ENCODE data around the gene ATAD3A.
"Not testable (repeated sequence)": the region's sequence is repeated elsewhere in the genome, so short reads cannot be mapped to it uniquely, and the experiment has no call there.

Gene ATAD3A

DNA sequence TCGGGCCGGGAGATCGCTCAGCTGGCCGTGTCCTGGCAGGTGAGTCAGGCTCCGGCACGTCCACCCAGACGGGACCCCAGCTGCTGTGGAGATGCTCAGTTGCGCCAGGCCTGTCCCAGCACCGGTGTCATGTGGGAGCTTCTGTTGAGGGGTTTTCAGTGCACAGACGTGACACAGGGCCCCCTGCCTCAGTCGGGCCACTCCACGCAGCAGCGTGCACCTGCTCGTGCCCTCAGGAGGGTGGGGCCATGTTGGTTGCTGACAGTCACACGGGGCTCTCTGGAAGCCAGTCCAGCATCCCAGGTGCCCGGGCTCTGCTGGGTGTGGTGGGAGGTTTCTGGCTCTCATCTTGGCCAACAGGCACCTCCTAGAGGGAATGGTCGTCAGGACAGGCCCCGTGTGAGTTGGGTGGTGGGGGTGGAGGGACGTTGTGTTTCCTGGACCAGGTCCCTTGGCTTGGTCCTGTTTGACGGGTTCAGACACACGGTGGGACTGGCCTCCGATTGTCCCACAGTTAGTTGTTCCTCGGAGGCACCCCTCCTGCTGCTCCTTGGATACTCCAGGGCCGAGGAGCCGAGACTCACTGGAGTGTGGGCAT lies 21.2 kb upstream of the ATAD3A start:
- no peak for DNase-seq

DNA sequence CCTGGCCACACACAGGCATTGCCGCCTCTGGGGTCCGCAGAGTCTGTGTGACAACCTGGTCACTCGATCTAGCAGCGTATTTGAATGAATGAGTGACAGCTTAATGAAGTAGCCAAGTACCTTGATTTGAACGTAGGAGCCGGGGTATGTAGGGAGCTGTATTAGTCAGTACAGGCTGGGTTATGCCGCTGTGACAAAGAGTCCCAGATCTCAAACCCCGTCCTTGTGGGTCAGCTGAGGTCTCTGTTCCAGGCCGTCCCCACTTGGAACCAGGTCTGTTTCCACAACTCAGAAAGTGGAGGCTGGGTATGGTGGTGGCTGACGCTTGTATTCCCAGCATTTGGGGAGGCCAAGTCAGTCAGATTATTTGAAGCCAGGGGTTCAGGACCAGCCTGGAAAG lies 20.4 kb upstream of the ATAD3A start:
- DNase-seq = no peak

DNA sequence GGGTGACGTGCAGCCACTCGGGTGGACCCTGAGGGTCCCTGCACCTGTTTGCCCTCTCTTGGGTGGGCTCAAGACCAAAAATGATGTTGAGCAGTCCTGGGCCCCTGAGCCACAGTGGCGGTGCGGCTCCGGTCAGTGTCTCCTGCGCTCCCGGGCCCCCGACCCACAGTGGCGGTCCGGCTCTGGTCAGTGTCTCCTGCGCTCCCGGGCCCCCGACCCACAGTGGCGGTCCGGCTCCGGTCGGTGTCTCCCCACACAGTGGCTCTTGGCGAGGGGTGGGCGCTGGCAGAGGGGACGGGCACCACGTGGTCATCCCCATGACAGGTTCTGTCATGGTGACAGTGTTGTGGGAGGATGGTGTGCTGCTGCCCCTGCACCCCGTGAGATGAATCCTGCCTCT lies 17.7 kb upstream of the ATAD3A start:
- not testable (repeated sequence) for DNase-seq

DNA sequence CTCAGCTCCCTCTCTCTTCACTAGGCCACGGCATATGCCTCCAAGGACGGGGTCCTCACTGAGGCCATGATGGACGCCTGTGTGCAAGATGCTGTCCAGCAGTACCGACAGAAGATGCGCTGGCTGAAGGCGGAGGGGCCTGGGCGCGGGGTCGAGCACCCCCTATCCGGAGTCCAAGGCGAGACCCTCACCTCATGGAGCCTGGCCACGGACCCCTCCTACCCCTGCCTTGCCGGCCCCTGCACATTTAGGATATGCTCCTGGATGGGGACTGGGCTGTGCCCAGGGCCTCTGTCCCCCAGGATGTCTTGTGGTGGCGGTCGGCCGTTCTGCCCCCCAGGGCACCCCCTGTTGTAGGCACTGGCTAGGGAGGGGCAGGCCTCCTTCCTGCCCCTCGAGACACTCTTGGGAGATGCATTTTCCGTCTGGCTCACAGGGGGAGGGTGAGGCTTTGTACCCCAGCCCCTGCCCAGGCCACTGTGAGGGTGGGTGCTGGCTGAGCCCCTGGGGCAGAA lies 16.4 kb upstream of the ATAD3A start:
- DNase-seq = not testable (repeated sequence)

DNA sequence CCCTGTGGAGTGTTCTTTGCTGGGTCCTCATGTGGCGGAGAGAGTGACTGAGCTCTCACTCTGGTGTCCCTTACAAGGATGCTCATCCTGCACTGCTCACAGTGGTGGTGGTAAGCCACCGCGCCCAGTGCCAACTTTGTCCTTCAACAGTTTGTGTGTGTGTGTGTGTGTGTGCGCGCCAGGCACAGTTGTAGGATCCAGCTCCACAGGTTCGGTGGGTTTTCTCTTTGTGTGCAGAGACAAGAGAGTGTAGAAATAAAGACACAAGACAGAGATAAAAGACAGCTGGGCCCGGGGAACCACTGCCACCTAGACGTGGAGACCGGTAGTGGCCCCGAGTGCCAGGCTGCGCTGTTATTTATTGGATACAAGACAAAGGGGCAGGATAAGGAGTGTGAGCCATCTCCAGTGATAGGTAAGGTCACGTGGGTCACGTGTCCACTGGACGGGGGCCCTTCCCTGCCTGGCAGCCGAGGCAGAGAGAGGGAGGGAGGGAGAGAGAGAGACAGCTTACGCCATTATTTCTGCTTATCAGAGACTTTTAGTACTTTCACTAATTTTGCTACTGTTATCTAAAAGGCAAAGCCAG lies 7.1 kb upstream of the ATAD3A start:
- DNase-seq = peak; percentile 51

DNA sequence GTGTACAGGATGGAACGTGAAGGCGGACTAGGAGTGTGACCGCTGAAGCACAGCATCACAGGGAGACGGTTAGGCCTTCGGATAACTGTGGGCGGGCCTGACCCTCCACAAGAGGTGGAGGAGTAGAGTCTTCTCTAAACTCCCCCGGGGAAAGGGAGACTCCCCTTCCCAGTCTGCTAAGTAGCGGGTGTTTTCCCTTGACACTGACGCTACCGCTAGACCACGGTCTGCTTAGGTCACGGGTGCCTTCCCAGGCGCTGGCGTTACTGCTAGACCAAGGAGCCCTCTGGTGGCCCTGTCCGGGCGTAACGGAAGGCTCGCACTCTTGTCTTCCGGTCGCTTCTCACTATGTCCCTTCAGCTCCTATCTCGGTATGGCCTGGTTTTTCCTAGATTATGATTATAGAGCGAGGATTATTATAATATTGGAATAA lies 6.6 kb upstream of the ATAD3A start:
- DNase-seq = peak; percentile 13

DNA sequence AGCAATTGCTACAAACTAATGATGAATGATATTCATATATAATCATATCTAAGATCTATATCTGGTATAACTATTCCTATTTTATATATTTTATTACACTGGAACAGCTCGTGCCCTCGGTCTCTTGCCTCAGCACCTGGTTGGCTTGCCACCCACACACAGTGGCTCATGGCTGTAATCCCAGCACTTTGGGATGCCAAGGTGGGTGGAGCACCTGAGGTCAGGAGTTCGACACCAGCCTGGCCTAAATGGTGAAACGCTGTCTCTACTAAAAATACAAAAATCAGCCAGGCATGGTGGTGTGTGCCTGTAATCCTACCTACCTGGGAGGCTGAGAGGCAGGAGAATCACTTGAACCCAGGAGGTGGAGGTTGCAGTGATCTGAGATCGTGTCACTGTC lies 6.2 kb upstream of the ATAD3A start:
- not testable (repeated sequence) for DNase-seq

DNA sequence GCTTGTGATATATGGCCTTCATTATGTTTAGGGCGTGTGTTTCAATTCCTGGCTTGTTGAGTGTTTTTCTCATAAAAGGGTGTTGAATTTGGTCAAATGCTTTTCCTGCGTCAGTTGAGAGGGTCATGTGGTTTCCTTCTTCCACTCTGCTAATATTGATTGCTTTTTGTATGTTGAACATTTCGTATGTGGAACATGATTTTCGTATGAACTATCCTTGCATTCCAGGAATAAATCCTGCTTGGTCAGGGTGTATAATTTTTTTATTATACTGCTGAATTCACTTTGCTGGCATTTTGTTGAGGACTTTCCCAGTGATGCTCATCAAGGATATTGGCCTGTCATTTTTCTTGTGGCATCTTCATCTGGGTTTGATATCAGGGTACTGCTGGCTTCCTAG lies 4.7 kb upstream of the ATAD3A start:
- DNase-seq = no peak

DNA sequence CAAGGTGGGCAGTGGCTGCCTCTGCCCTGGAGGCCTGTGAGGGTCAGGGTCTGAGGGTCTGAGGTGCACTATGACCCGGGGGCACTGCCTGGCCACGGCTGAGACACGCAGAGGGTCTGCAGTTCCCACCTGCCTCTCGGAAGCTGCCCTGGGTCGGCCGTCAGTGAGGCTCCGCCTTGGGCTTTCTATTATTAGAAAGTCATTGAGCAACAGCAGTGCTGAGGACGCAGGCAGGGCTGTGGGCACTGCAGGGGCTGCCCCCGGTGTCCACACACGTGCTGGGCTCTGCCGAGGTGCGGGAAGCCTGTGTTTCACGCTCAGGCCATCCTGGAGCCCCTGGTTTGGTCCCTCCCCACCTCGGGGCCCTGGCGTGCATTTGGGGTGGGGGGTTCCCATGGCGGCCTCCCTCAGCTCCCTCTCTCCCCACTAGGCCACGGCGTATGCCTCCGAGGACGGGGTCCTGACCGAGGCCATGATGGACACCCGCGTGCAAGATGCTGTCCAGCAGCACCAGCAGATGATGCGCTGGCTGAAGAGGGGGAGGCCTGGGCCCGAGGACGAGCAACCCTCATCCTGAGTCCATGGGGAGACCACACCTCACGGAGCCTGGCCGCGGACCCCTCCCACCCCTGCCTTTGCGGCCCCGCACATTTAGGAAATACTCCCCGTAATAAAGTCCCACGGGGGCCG lies 3.0 kb upstream of the ATAD3A start:
- not testable (repeated sequence) for DNase-seq

DNA sequence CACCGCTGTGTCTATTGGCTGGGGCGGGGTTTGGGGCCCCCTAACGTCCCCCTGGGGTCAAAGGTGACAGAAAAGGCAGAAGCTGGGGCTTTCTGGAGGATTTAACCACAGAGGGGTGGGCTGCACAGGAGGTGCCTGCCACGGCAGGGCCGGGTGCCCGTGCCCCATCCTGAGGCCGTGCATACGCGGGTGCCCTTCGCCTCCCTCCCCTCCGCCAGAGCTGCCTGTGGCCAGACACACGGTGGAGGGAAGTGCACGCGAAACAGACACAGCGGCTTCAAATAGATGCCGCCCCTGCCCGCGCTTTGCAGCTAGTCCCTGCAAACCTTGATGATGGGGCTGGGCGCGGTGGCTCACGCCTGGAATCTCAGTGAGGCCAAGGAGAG lies 2.5 kb upstream of the ATAD3A start:
- DNase-seq = not testable (repeated sequence)

DNA sequence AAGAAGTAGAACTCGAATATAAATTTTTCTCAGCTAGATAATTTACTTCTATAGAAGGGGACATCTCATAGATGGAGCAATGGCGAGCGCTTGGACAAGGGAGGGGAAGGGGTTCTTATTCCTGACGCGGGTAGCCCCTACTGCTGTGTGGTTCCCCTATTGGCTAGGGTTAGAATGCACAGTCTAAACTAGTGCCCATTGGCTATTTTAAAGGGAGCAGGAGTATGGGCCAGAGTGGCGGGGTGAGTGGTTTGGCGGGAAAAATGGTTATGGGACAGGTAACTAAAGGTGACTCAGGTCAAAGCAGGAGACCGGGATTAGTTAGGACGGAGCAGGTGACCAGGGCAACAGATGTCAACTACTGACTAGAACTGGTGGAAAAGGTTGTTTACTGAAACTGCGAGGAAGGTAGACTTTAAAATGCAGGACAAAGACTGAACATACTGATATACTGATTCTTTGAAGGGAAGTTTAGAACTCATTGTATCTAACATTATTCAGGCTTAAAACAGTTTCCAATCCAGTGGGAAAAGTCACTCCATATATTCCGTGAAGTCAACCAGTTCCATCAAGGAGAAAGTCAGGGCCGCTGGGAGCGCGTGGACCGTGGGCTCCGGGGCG lies 940 bp upstream of the ATAD3A start:
- DNase-seq = no peak

DNA sequence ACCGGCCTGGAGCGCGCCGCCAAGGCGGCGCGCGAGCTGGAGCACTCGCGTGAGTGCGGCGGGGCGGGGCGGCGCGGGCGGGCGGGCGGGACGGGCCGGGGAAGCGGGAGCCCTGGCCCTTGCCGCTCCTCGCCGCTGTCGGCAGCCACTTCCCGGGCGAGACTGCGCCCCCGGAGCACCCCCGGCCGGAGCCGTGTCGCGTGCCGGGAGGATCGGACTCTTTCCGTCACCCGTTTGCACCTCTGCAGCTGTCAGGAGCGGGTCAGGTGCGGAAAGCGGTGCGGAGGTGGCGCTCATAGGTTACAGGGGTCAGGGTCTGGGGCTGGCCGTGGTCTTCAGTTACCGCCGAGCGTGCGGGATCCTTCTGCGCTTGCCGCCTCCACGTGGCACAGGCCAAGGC lies 463 bp downstream of the ATAD3A start:
- not testable (repeated sequence) for DNase-seq

DNA sequence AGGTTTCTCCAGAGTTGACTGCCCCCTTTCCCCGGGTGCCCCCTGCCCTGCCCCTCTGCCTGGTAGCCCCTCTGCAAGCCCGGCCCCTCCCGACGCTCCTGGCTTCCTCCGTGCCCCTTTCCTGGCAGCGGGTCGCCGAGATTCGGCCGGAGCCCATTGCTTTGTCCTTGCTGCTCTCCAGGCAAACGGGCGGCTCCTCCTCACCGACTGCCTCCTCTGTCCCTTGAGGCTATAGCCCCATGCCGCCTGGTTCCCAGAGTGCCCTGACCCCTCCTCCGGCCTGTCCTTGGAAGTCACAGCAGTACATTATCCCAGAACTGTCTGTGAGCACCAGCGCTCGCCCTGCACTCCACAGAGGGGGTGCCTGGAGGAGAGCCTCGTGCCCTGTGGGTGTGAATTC lies 1.7 kb downstream of the ATAD3A start:
- not testable (repeated sequence) for DNase-seq

DNA sequence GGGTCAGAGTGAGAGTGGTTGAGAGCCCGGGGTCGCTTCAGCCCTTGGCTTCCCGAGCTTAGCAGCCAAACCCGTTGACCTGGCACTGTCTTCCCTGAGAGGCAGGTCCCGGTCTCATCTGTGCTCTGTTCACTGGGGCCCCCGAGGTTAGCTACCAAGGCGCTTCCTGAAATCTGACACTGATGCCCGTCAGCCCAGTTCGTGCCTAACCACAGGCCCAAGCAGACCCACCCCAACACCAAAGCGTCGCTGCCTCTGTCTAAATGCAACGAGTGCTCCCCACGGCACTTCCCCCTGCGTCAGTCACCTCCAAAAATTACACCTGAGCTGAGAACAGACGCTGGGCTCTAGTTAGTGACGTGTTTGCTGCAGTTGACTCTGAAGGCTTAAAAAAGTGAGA lies 2.4 kb downstream of the ATAD3A start:
- DNase-seq = not testable (repeated sequence)

DNA sequence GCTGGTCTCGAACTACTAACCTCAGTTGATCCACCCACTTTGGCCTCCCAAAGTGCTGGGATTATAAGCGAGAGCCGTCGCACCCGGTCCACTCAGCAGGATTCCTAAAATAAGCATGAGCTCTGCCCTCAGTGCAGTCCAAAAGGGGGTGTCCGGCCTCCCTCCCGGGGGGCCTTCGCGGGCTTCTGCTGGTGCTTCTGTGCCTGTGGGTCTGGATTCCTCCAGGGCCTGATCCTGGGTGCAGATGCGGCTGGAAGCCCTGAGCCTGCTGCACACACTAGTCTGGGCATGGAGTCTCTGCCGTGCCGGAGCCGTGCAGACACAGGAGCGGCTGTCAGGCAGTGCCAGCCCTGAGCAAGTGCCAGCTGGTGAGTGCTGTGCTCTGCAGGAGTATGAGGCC lies 5.0 kb downstream of the ATAD3A start:
- DNase-seq = not testable (repeated sequence)

DNA sequence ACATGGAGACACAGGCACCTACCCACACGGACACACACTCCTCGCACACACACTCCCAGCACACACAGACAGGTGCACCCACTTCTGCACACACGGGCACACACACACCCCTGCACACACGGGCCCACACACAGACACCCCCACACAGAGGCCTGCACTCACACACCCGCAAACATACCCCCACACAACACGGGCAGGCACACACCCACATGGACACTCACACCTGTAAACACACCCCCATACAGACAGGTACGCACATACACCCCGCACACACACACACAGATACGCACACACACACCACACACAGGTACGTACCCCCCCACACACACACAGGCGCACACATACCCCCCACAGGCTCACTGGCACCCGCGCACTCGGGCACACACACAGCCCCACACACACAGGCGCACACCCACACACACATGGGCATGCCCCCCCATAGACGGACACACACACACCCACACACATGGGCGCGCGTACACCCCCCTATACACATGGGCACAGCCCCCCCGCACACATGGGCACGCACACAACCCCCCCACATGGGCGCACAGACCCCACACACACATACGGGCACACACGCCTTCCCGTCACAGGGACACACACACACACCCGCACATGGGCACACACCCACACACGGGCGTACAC lies 6.1 kb downstream of the ATAD3A start:
- no peak for DNase-seq

DNA sequence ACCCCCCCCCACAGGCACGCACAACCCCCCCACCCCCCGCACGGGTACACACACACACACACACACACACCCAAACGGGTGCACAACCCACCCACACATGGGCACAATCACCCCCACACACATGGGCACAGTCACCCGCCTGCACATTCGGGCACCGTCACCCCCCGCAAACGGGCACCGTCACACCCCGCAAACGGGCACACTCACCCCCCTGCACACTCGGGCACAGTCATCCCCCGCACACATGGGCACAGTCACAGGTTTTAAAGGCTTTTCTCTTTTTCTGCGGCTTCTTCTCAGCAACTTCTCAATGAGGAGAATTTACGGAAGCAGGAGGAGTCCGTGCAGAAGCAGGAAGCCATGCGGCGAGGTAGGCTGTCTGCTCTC lies 6.7 kb downstream of the ATAD3A start:
- DNase-seq = not testable (repeated sequence)

DNA sequence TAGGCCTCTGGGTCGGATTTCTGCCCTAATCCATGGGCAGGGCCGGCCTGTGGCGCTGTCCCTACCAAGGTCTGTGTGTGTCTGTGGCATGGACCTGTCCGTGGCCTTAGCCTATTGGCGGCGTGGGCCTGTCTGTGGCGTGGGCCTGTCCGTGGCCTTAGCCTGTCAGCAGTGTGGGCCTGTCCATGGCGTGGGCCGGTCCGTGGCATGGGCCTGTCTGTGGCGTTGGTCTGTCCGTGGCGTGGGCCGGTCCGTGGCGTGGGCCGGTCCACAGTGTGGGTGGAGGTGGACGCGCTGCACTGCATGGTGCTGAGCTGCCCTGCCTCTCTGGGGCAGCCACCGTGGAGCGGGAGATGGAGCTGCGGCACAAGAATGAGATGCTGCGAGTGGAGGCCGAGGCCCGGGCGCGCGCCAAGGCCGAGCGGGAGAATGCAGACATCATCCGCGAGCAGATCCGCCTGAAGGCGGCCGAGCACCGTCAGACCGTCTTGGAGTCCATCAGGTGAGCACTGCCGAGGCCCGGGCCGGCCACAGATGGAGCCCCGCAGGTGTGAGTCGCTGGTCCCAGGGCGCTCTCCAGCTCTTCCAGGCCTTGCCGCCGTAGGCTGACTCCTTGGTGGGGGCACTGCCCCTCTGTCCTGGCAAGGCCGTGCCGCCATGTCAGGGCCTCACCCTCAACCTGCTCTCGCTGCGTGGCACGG lies 8.0 kb downstream of the ATAD3A start:
- not testable (repeated sequence) for DNase-seq

DNA sequence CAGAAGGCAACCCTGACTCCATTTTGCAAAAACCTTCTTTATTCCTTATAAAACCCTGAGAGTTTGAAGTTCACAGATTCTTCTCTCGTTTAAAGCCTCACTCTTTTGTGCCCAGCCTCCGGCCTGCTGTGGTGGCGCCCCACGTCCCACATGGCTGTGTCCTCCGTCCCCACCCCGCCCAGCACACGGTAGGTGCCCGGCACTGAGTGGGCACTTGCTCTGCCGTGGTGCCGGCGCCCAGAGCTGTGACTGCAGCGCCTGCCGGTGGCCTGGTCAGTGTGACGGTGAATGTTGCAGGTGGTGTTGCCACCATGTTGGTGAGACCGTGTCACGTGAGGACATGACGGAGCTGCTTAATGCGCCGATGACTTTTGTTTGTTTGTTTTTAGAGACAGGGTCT lies 9.4 kb downstream of the ATAD3A start:
- no peak for DNase-seq

DNA sequence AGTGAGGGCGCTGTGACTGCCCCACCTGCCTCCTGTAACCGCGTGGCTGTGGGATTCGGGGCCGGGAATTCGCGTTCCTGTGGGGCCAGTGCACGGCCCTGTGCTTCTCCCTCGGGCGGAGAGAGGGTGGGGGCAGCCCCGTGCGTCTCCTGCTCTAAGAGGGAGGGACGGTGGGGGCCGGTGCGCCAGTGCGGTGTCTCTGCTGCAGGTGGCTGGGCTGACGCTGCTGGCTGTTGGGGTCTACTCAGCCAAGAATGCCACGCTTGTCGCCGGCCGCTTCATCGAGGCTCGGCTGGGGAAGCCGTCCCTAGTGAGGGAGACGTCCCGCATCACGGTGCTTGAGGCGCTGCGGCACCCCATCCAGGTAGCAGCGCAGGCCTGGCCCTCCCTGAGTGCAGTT lies 10.6 kb downstream of the ATAD3A start:
- DNase-seq = not testable (repeated sequence)

DNA sequence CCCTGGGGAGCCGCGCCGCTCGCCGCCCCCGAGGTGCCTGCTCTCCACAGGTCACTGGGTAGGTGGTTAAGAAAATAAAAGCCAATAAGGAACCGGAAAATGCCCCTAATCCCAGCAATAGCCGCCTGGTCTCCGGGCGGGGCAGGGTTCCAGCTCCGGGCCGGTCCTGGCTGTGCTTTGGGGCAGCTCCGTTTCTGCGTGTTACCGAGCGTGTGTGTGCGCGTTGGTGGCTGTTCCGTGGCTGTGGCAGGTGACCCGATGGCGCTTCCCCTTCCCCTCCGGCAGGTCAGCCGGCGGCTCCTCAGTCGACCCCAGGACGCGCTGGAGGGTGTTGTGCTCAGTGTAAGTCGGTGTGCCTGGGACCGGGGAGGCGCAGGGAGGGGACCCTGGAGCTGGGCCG lies 11.3 kb downstream of the ATAD3A start:
- not testable (repeated sequence) for DNase-seq

DNA sequence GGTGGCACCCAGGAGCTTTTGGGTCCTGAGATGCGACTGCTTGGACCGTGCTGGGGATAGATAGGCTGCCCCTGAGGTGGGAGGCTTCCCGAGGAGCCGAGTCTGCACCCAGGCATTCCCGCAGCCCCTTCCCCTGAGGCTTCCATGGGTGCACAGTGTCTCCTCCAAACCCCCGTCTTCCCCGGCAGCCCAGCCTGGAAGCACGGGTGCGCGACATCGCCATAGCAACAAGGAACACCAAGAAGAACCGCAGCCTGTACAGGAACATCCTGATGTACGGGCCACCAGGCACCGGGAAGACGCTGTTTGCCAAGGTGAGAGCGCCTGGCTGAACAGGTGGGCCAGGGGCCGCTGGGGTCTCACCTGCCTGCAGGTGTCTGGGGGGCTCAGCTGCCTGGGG lies 11.7 kb downstream of the ATAD3A start:
- DNase-seq = not testable (repeated sequence)

Measured in NCI-H1092 treated with DMSO at 0.1 percent for 48 hours (cell line).